Vagina (tissue), 2 donors: ENCODE data around the gene DNM3.

Source experiments
- CTCF ChIP-seq, 3 experiments: fragments of 450-650 bp in 2 of 3; fragments of 200-600 bp in 1 of 3; sonication (generic) in 1 of 3; IDR thresholded peaks; one replicate each; pipeline ENCODE4 v1.5.1; 2017 to 2019; ENCODE audit warnings: antibody characterized with exemption in 3 of 3, mild to moderate bottlenecking in 2 of 3, moderate library complexity in 2 of 3
- POLR2A ChIP-seq, 2 donors: fragments of 450-650 bp; IDR thresholded peaks; one replicate each; pipeline ENCODE4 v1.6.1; 2017; ENCODE audit warnings: antibody characterized with exemption in 2 of 2, mild to moderate bottlenecking in 2 of 2, moderate library complexity in 2 of 2
- POLR2AphosphoS5 ChIP-seq, 2 donors: sonication (generic); formaldehyde crosslinking; IDR thresholded peaks; one replicate each; pipeline ENCODE4 v1.9.0; 2017; ENCODE audit warnings: antibody characterized with exemption in 2 of 2, mild to moderate bottlenecking in 2 of 2, low read depth in 1 of 2; ENCODE audit not compliant: insufficient read depth in 1 of 2

DNA sequence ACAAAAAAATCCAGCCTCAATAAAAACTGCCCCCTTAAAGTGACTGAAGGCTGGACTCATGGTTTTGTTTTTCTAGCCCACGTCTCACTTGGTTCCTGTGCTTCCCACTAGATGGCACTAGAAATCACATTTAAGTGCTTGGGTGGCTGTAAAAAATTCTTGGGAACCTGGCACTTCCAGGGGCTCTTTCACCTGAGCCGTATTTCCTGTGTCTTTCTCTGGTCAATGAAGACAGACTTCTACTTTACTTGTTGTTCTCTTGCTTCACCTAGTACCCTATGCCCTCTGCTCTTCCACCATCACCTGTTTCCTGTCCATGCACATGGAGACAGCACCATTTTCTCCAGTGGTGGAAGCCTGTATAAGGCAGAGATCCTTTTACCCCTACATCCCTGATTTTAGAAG is 39.8 kb upstream of the DNM3 start:
- TF ChIP-seq CTCF (IDR thresholded peaks at IDR 0.05), result peak; percentile 49 to 70 (median 70)
- no peak for TF ChIP-seq POLR2A (IDR thresholded peaks at IDR 0.05)
- no peak for TF ChIP-seq POLR2AphosphoS5 (IDR thresholded peaks at IDR 0.05; ENCODE audit: insufficient read depth in 1 of 2, low read depth in 1 of 2)
